Neural cell (in vitro differentiated cells): ENCODE results near the gene DDX39B. TPM values are rescaled to one million over a fixed set of nuclear protein-coding genes. Genes with fewer than 3 reads are reported as not detected.

Source experiments
- H2AFZ ChIP-seq: fragments of 200-600, 300-800 bp; sonication (generic), shearing (Covaris generic); 2 replicates; pipeline ENCODE4 v1.6.0; 2014; ENCODE audit warnings: low read depth, mild to moderate bottlenecking, antibody characterized with exemption, low read length, moderate library complexity
- H3F3A ChIP-seq: fragments of 200-600 bp; shearing (Covaris generic); 2 replicates; pipeline ENCODE4 v1.6.1; 2016; ENCODE audit warnings: mild to moderate bottlenecking, moderate library complexity, mixed read lengths, antibody characterized with exemption, low read length; ENCODE audit not compliant: insufficient read depth, poor library complexity, severe bottlenecking
- H3K27ac ChIP-seq: fragments of 200-600, 300-800 bp; sonication (generic), shearing (Covaris generic); 2 replicates; pipeline ENCODE4 v1.5.1; 2014; ENCODE audit warnings: mild to moderate bottlenecking, low read length, moderate library complexity
- H3K27me3 ChIP-seq: fragments of 300-800, 200-600 bp; sonication (generic), shearing (Covaris generic); 2 replicates; pipeline ENCODE4 v1.6.0; 2014; ENCODE audit warnings: mild to moderate bottlenecking, low read depth, low read length, moderate library complexity; ENCODE audit not compliant: insufficient read depth
- H3K36me3 ChIP-seq: fragments of 300-800, 200-600 bp; sonication (generic), shearing (Covaris generic); 2 replicates; pipeline ENCODE4 v1.5.1; 2014; ENCODE audit warnings: mild to moderate bottlenecking, antibody characterized with exemption, low read length, moderate library complexity; ENCODE audit not compliant: insufficient read depth
- H3K4me2 ChIP-seq: fragments of 300-800, 200-600 bp; sonication (generic), shearing (Covaris generic); 2 replicates; pipeline ENCODE4 v1.6.0; 2014; ENCODE audit warnings: mild to moderate bottlenecking, low read length
- H3K4me3 ChIP-seq: fragments of 300-800, 200-600 bp; sonication (generic), shearing (Covaris generic); 2 replicates; pipeline ENCODE4 v1.5.1; 2014; ENCODE audit warnings: mild to moderate bottlenecking, low read length, moderate library complexity
- H3K79me2 ChIP-seq: fragments of 200-600 bp; shearing (Covaris generic); replicated peaks from 2 replicates; pipeline ENCODE4 v1.6.0; 2014; ENCODE audit warnings: mild to moderate bottlenecking, low read length, moderate library complexity; ENCODE audit not compliant: insufficient read depth
- H3K9ac ChIP-seq: fragments of 300-800, 200-600 bp; sonication (generic), shearing (Covaris generic); 2 replicates; pipeline ENCODE4 v1.6.1; 2016; ENCODE audit warnings: mild to moderate bottlenecking, low read length, mixed read lengths
- H3K9me2 ChIP-seq: fragments of 200-600 bp; shearing (Covaris generic); 2 replicates; pipeline ENCODE4 v1.6.1; 2016; ENCODE audit warnings: mild to moderate bottlenecking, low read length, mixed read lengths; ENCODE audit not compliant: insufficient read depth
- H3K9me3 ChIP-seq: fragments of 200-600, 300-800 bp; sonication (generic), shearing (Covaris generic); 2 replicates; pipeline ENCODE4 v1.6.1; 2016; ENCODE audit warnings: mild to moderate bottlenecking, mixed run types, low read length, moderate library complexity, mixed read lengths
- H4K20me1 ChIP-seq: fragments of 200-600 bp; shearing (Covaris generic); 2 replicates; pipeline ENCODE4 v1.6.1; 2016; ENCODE audit warnings: mild to moderate bottlenecking, mixed run types; ENCODE audit not compliant: insufficient read depth
- CTCF ChIP-seq: fragments of 450-650 bp; IDR thresholded peaks from 2 replicates; pipeline ENCODE4 v1.5.1; 2014; ENCODE audit warnings: antibody characterized with exemption, mild to moderate bottlenecking, moderate library complexity; ENCODE audit not compliant: poor library complexity, severe bottlenecking
- EP300 ChIP-seq: fragments of 450-650 bp; conservative IDR thresholded peaks from 2 replicates; pipeline ENCODE4 v1.6.1; 2014; ENCODE audit warnings: antibody characterized with exemption, mild to moderate bottlenecking, moderate library complexity; ENCODE audit not compliant: poor library complexity, severe bottlenecking
- EZH2 ChIP-seq: fragments of 200-600, 300-800 bp; shearing (Covaris generic), sonication (generic); IDR thresholded peaks from 2 replicates; pipeline ENCODE4 v1.6.1; 2014; ENCODE audit warnings: antibody characterized with exemption, low read length, borderline replicate concordance, mild to moderate bottlenecking; ENCODE audit not compliant: insufficient read depth, poor library complexity, severe bottlenecking
- MXI1 ChIP-seq: fragments of 450-650 bp; conservative IDR thresholded peaks from 2 replicates; pipeline ENCODE4 v1.6.1; 2014; ENCODE audit warnings: antibody characterized with exemption, mild to moderate bottlenecking; ENCODE audit not compliant: poor library complexity, severe bottlenecking
- POLR2AphosphoS5 ChIP-seq: IDR thresholded peaks from 2 replicates; pipeline ENCODE4 v1.6.1; 2012
- RAD21 ChIP-seq: fragments of 450-650 bp; conservative IDR thresholded peaks from 2 replicates; pipeline ENCODE4 v1.6.1; 2014; ENCODE audit warnings: antibody characterized with exemption, mild to moderate bottlenecking, moderate library complexity
- REST ChIP-seq: IDR thresholded peaks from 2 replicates; pipeline ENCODE4 v1.6.1; 2012; ENCODE audit warnings: borderline replicate concordance
- SMC3 ChIP-seq: fragments of 450-650 bp; conservative IDR thresholded peaks from 2 replicates; pipeline ENCODE4 v1.6.1; 2014; ENCODE audit warnings: antibody characterized with exemption, mild to moderate bottlenecking, moderate library complexity; ENCODE audit not compliant: poor library complexity
- TAF1 ChIP-seq: IDR thresholded peaks from 2 replicates; pipeline ENCODE4 v1.6.1; 2012; ENCODE audit warnings: low read depth
- polyA plus RNA-seq: library from polyadenylated mRNA; depleted of rRNA; stranded (reverse); fragments of >200 nt; gene quantifications from 2 replicates; pipeline ENCODE4 v1.2.3, GENCODE V29; 2014

Gene DDX39B
- polyA plus RNA-seq, 1 donor from 2014 or later, result 313 TPM

GRCh38 chr6:31581434-31582229, 39.8 kb upstream of the DDX39B start:
- Histone ChIP-seq H3K79me2 (no peaks in the 10 kb centered on the region), H3K9ac (peak overlapping the region; percentile 61), H3K4me3 (peak overlapping the region; percentile 67), H3F3A (no peaks in the 10 kb centered on the region), H3K9me2 (no peaks in the 10 kb centered on the region), H2AFZ (peak overlapping the region; percentile 54), H3K27ac (peak overlapping the region; percentile 9), H4K20me1 (no peaks in the 10 kb centered on the region), H3K27me3 (peaks cover 14% of the 10 kb centered on the region), H3K4me2 (no peak overlapping the region), H3K9me3 (no peaks in the 10 kb centered on the region), H3K36me3 (no peaks in the 10 kb centered on the region)
- no peak for TF ChIP-seq CTCF
- TF ChIP-seq TAF1, result no peak

- peak overlapping the region; percentile 54 for H2AFZ ChIP-seq
- peak overlapping the region; percentile 61 for H3K9ac ChIP-seq
- peak overlapping the region; percentile 9 for H3K27ac ChIP-seq
- TF ChIP-seq MXI1, result no peak
- TF ChIP-seq EP300, result no peak
- TF ChIP-seq TAF1, result no peak
- no peak for TF ChIP-seq REST
- TF ChIP-seq EZH2, result no peak
- peak; percentile 81 for TF ChIP-seq SMC3
- peak; percentile 93 for TF ChIP-seq CTCF
- TF ChIP-seq RAD21, result peak; percentile 69
- TF ChIP-seq POLR2AphosphoS5, result peak; percentile 19
- H3K36me3 ChIP-seq, result no peaks in the 10 kb centered on the region
- H3K4me3 ChIP-seq, result peak overlapping the region; percentile 67
- no peaks in the 10 kb centered on the region for H3K79me2 ChIP-seq
- no peaks in the 10 kb centered on the region for H3K9me2 ChIP-seq
- H4K20me1 ChIP-seq, result no peaks in the 10 kb centered on the region
- H3K27me3 ChIP-seq, result peaks cover 14% of the 10 kb centered on the region
- no peaks in the 10 kb centered on the region for H3K9me3 ChIP-seq
- no peak overlapping the region for H3K4me2 ChIP-seq
- H3F3A ChIP-seq, result no peaks in the 10 kb centered on the region
Measured at GRCh38 chr6:31580807-31581433, 39.1 kb upstream of the DDX39B start.
